ENCODE results near the gene PIGP. TPM values are rescaled to one million over a fixed set of nuclear protein-coding genes. Genes with fewer than 3 reads are reported as not detected.
"Not testable (repeated sequence)": the region's sequence is repeated elsewhere in the genome, so short reads cannot be mapped to it uniquely, and the experiment has no call there.

Gene PIGP
- total RNA-seq, 2 experiments from 2014 or later = 25.1 to 25.9 TPM

GRCh38 chr21:37041706-37042271 lies 31.1 kb downstream of the PIGP start:
- Mint-ChIP-seq H3K4me1 (peaks cover 8% of the 10 kb centered on the region), H3K27me3 (peaks cover 3% of the 10 kb centered on the region), H3K36me3 (no peaks in the 10 kb centered on the region), H3K4me3 (no peak overlapping the region), H3K9me3 (no peaks in the 10 kb centered on the region), H3K27ac (no peak overlapping the region)
- DNase-seq = no peak

GRCh38 chr21:37040212-37040611 lies 32.7 kb downstream of the PIGP start:
- Mint-ChIP-seq H3K4me1 (peaks cover 6% of the 10 kb centered on the region), H3K9me3 (no peaks in the 10 kb centered on the region), H3K27me3 (peaks cover 3% of the 10 kb centered on the region), H3K27ac (no peak overlapping the region), H3K36me3 (no peaks in the 10 kb centered on the region), H3K4me3 (no peak overlapping the region)
- no peak for DNase-seq

GRCh38 chr21:37039411-37040075 lies 33.3 kb downstream of the PIGP start:
- peaks cover under 1% of the 10 kb centered on the region for H3K4me1 Mint-ChIP-seq
- no peak overlapping the region for H3K27ac Mint-ChIP-seq
- no peak for DNase-seq
- H3K36me3 Mint-ChIP-seq = no peaks in the 10 kb centered on the region
- H3K4me3 Mint-ChIP-seq = no peak overlapping the region
- no peaks in the 10 kb centered on the region for H3K9me3 Mint-ChIP-seq
- H3K27me3 Mint-ChIP-seq = peaks cover 3% of the 10 kb centered on the region

GRCh38 chr21:37036177-37036576 lies 36.7 kb downstream of the PIGP start:
- H3K36me3 Mint-ChIP-seq = no peaks in the 10 kb centered on the region
- peaks cover 6% of the 10 kb centered on the region for H3K27me3 Mint-ChIP-seq
- DNase-seq = no peak
- peaks cover 1% of the 10 kb centered on the region for H3K4me1 Mint-ChIP-seq
- H3K27ac Mint-ChIP-seq = no peak overlapping the region
- H3K4me3 Mint-ChIP-seq = no peak overlapping the region
- H3K9me3 Mint-ChIP-seq = no peaks in the 10 kb centered on the region

- DNase-seq, H3K9me3 Mint-ChIP-seq, H3K4me3 Mint-ChIP-seq, H3K36me3 Mint-ChIP-seq, H3K27ac Mint-ChIP-seq, H3K4me1 Mint-ChIP-seq, H3K27me3 Mint-ChIP-seq: not testable (repeated sequence)
These were observed 38.5 kb downstream of the PIGP start for GRCh38 chr21:37034394-37034793.

GRCh38 chr21:37032877-37033471 lies 39.9 kb downstream of the PIGP start:
- Mint-ChIP-seq H3K36me3 (no peaks in the 10 kb centered on the region), H3K27ac (no peak overlapping the region), H3K4me3 (no peak overlapping the region), H3K9me3 (no peaks in the 10 kb centered on the region), H3K27me3 (peaks cover 3% of the 10 kb centered on the region), H3K4me1 (peaks cover 1% of the 10 kb centered on the region)
- DNase-seq = no peak

- no peaks in the 10 kb centered on the region for H3K9me3 Mint-ChIP-seq
- H3K27me3 Mint-ChIP-seq = peaks cover 3% of the 10 kb centered on the region
- no peak for DNase-seq
- H3K4me1 Mint-ChIP-seq = peaks cover 1% of the 10 kb centered on the region
- no peaks in the 10 kb centered on the region for H3K36me3 Mint-ChIP-seq
- no peak overlapping the region for H3K27ac Mint-ChIP-seq
- H3K4me3 Mint-ChIP-seq = no peak overlapping the region
These were observed 40.6 kb downstream of the PIGP start for GRCh38 chr21:37032293-37032692.

- H3K27me3 Mint-ChIP-seq = peaks cover 3% of the 10 kb centered on the region
- DNase-seq = no peak
- H3K9me3 Mint-ChIP-seq = no peaks in the 10 kb centered on the region
- H3K4me1 Mint-ChIP-seq = peaks cover 1% of the 10 kb centered on the region
- no peaks in the 10 kb centered on the region for H3K36me3 Mint-ChIP-seq
- H3K27ac Mint-ChIP-seq = no peak overlapping the region
- no peak overlapping the region for H3K4me3 Mint-ChIP-seq
These were observed 42.0 kb downstream of the PIGP start for GRCh38 chr21:37030864-37031263.

- Mint-ChIP-seq H3K36me3 (no peaks in the 10 kb centered on the region), H3K4me3 (no peak overlapping the region), H3K27ac (no peak overlapping the region), H3K9me3 (no peaks in the 10 kb centered on the region), H3K4me1 (peaks cover 1% of the 10 kb centered on the region), H3K27me3 (peaks cover 2% of the 10 kb centered on the region)
- no peak for DNase-seq
These were observed 44.3 kb downstream of the PIGP start for GRCh38 chr21:37028570-37028969.

- no peak overlapping the region for H3K4me3 Mint-ChIP-seq
- no peaks in the 10 kb centered on the region for H3K27me3 Mint-ChIP-seq
These were observed 46.4 kb downstream of the PIGP start for GRCh38 chr21:37026499-37026898.

GRCh38 chr21:37017951-37018679 lies 54.8 kb downstream of the PIGP start:
- no peaks in the 10 kb centered on the region for H3K36me3 Mint-ChIP-seq

More at GRCh38 chr21:37026499-37026898, 46.4 kb downstream of the PIGP start:
- H3K4me1 Mint-ChIP-seq = no peaks in the 10 kb centered on the region
- no peaks in the 10 kb centered on the region for H3K9me3 Mint-ChIP-seq
- no peak for DNase-seq
- H3K27ac Mint-ChIP-seq = no peak overlapping the region
- H3K36me3 Mint-ChIP-seq = no peaks in the 10 kb centered on the region

More at GRCh38 chr21:37017951-37018679, 54.8 kb downstream of the PIGP start:
- Mint-ChIP-seq H3K4me3 (no peak overlapping the region), H3K27ac (no peak overlapping the region), H3K27me3 (peaks cover 11% of the 10 kb centered on the region), H3K9me3 (no peaks in the 10 kb centered on the region), H3K4me1 (no peaks in the 10 kb centered on the region)
- no peak for DNase-seq

Other genes starting within 250 kb of the PIGP start
- 10 to 100 TPM; 12.2 to 13.7 TPM for gene HLCS, start 106.4 kb downstream of the PIGP start, total RNA-seq
- under 1 TPM in 1 of 2 experiments, not detected in 1; 0.10 TPM for gene RIPPLY3, start 66.4 kb downstream of the PIGP start, total RNA-seq
- 10 to 100 TPM; 59.1 to 61.2 TPM for gene TTC3, start 183 bp upstream of the PIGP start, total RNA-seq
- gene VPS26C, start 194.3 kb upstream of the PIGP start, total RNA-seq = 10 to 100 TPM; 60.7 to 62.6 TPM